ENCODE data around the gene FOXD1.
A peak's percentile ranks its signal among the peaks of the same experiment; 100 is the strongest.

FOXD1 gene

DNA sequence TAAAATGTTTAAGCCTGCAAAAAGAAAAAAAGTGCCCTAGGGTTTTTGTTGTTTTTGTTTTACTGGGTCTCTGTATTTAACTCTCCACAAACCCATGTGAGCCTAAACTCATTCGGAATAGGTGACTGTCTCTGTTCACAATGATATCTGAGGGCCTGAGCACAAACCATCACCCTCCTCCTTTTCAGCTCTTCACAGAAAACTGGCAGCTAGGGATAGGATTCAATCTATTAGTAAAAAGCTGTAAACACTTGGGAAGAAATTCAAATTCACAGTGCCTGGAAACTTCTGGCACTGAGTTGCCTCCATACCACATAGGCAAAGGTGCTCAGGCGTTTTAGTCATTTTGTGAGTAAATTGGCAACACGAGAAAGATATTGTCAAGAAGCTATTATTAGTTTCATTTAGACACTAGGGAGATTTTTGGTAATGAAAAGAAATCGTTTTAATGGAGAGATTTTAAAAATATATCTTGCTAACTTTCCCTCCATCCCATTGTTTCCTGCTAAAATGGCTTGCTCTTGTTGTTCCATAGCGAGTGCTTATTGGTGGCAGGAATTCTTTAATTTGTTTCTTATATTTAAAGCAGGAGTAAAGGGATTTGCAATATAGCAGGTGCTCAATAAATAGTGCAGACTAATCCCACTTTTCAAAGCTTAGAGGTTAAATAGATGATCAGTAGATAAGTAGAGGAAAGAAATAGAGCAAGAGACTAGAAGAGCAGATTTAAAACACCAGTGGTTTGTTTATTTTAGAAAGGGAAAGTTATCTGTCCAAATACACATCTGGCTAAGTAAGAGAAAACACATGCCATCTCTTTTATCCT is 9.7 kb downstream of the FOXD1 start:
- no peak for DNase-seq

- peak; percentile 15 for DNase-seq
These were observed 10.6 kb downstream of the FOXD1 start for GRCh38 chr5:73437777-73438644.

- peak; percentile 14 for DNase-seq
These were observed 11.3 kb downstream of the FOXD1 start for GRCh38 chr5:73437101-73437776.

GRCh38 chr5:73436535-73437100 is 12.0 kb downstream of the FOXD1 start:
- DNase-seq: no peak

DNA sequence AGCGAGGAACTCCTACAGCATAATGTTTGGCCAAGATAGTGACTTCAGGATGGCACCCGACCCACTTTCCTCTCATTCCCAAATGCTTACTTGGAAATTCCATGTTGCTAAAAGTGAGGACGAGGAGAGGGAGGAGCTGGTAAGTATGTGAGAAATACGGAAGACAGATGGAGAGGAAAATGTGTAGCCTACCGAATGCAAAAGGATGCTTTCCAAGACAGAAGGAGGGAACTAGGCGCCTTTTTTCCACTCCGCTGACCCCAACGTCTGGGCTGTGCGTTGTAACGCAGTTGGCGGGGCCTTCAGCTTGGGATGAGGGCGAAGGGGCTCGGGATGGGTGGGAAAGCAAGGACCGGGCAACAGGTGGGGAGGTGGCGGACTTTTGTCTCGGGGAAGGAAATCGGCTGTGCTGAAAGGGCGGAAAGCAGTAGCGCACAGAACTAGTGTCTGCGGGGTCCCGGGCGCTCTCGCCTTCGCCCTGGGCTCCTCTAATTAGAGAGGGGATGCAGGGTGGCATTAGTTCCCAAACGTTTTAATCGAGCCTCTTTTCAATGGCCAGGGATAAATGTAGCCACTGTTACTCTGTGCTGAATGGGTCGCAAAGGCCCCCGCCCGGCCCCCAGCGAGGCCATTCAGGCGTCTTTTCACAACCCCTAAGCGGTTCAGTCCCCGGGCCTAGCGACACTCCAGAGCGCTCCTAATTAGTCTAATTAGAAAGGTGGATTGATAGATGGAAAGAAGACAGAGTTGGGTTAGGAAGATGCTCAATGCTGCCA is 12.6 kb downstream of the FOXD1 start:
- DNase-seq: no peak

DNA sequence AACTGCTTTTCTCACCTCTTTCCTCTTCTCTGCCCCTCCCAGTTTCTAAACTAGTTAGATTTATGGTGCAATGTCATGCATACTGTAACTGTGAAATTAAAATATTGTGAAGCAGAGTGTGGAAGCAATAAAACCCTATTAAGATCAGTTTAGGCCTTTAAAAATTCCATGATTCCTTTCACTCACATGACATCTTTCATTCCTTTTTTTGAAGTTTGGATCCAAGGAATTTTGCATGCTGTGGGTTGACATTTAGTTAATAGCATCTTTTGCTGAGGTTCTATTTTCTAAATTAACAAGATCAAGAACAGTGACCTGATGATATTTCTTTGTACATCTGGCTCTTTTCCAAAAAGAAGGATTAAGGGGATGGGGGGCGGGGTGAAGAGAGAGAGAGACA is 13.7 kb downstream of the FOXD1 start:
- no peak for DNase-seq

GRCh38 chr5:73434461-73434860 is 14.1 kb downstream of the FOXD1 start:
- DNase-seq: no peak

DNA sequence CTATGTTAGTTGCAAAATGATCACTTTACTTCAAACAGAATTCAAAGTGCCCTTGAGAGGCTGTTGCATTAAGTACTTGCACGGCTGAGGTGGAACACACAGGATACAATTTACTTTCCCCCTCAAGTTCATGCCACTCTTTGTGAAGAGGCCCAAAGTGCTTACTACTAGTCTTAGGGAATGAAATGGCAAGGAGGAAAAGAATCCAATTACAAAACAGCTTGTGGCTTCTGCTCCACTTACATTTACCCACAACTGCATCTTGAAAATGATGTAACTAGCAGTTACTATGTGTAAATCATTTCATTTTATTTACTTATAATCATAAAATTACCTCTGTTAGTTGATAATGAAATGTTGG is 14.6 kb downstream of the FOXD1 start:
- peak; percentile 16 for DNase-seq

DNA sequence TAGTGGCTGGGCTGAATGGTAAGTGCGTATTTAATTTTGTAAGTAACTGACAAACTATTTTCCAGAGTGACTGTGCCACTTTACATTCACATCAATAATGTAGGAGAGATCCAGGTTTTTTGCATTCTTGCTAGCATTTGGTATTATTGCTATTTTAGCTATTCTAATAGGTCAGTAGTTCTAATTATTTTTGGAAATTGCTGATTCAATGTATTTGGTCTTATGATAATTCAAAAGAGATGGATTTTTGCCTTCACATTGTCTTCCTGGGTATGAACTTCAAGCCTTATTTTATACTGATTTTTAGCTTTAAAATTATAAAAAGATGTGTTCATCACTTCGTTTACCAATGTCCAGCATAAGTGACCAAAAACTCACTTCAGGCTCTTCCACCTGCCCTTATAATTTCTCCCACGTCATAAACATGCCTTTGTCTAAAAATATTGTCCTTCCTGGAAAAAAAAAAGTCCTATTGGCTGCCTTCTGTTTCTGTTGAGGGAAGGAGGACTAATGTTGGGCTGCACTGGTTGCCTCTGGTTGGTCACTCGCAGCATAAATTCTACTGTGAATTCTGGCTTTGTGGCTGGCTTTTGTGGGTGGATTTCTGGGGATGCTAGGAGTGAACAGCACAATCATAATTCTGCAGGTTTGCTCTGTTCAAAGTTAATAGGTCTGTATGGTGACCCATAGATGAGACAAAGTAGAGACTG is 15.2 kb downstream of the FOXD1 start:
- DNase-seq: no peak

- no peak for DNase-seq
These were observed 17.2 kb downstream of the FOXD1 start for GRCh38 chr5:73431204-73431851.

GRCh38 chr5:73426034-73426433 is 22.5 kb downstream of the FOXD1 start:
- no peak for DNase-seq

DNA sequence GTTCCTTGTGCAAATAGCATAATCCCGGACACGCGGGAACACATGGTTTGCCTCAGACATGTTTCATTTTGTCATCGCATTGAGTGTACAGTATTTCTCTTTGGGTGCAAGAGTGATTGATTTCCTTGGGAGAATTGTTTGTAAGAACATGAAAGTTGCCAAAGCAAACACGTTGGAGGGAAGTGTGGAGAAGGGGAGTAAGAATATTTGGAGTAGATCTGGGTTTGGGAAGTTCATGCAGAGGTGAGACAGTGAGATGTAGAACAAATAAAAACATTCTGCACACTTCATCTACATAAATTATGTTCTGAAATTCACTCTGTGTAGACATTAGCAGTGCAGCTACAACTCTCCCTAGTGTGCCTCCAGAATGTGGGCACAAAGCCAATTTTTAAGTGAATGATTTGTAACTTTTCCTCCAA is 24.0 kb downstream of the FOXD1 start:
- DNase-seq: no peak

GRCh38 chr5:73422164-73422563 is 26.4 kb downstream of the FOXD1 start:
- DNase-seq: no peak

DNA sequence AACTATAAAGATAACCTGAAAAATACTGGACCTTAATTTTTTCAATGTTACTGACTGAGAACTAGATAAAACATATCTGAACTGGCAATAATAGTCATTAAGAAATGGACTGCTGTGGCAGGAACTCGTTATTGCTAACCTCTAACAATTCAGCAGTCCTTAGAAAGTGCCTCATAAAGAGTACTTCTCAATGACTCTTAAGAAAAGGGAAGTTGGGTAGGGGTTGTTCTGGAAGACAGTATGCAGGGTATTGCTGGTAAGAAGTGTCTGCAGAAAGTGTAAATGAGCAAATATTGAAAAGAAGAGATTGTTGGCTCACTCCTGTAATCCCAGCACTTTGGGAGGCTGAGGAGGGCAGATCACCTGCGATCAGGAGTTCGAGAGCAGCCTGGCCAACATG is 27.9 kb downstream of the FOXD1 start:
- no peak for DNase-seq

DNA sequence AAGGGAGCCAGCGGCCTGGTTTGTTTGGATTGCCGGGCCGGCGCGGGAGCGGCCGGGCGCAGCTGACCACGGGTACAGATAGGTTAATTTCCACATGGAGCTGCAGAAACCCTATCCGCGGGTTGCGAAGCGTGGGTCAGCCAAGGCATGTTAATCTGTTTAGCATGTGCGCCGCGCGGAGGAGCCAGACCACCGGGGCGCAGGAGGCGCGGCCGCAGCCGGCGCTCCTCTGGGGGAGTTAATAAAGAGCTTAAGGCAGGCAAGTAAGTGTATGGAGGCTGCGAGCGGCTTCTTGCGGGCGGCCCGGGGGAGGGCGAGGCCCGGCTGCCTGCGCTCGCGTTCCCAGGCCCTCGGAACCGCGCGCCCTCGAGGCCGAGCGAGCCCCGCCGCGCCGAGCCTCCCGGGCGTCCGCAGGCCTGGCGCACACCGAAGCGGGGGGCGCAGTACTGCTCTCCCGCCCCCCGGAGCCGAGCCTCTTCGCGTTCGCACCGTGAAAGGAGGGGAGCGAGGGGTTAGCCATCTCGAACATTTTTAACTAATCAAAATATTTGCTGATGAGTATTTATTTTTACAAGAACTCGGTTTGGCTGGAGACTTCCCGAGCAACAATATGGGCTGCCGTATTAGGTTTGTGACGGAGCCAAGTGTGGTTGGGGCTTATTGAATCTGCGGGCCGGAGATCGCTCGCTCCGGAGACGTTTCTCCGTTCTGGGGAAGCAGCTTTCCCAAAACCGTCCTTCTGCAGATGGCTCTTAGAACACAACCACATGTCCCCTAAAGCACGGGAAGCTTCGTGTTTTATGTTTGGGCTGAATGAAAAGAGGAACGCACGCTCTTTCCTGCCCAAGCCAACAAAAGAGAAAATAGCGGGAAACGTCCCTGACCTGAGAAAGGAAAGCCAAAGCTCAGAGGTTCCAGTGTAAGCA is 28.8 kb downstream of the FOXD1 start:
- DNase-seq: no peak

- DNase-seq: no peak
These were observed 29.5 kb downstream of the FOXD1 start for GRCh38 chr5:73419117-73419464.

DNA sequence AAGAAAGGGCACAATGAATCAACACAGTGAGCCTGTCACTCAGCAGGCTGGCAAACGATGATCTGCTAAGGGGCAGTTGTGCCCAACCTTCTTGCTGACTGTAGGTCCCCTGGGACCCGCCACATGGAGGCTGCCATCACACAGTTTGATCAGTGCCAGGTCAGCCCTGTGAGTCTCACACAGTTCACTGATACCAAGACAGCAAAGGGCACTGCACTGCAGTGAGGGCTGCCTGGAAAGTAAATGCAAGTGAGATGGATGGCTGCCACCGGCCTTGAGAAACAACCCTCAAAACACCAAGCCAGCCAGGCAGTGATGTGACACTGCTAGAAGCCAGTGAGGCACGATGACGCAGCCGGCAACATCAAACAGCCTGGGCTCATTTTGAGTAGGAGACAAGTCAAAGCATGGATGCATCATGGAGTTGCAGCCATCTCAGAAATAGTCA is 30.3 kb downstream of the FOXD1 start:
- DNase-seq: no peak

DNA sequence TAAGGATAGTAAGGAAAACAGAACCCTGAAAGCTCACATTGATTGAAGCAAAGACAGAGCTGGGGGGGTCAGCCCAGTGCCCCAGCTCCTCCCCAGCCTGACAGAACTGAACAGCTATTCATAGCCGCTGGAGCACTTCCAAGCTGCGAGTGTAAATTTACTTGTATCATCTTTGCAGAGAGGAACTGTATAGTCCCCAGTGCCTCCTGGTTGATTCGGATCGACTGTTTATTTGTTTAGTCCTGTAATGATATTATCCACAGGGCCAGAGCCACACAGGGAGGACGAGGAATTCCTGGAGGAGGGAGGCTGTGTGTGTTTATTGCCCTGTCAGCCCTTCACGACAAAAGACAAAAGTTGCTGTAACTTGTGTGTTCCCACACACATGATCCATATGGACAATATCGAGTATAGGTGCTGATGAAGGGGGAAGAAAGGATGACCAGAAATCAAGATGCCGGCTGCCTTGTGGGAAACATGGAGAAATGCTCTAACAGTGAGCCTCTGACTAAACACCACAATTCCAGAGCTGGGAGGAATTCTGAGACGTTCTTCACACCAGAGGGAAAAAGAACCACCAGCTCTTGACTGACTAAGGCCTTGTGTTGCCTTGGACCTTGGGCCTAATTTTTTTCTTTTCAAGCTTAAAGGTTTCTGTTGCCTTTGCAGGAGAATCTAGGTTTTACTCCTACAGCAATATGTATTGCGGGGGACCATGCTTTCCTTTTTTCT is 31.1 kb downstream of the FOXD1 start:
- no peak for DNase-seq

GRCh38 chr5:73415617-73416016 is 33.0 kb downstream of the FOXD1 start:
- DNase-seq: no peak

Data from NCI-H226 (cell line).